ENCODE data around the gene TAF3.
A peak's percentile ranks its signal among the peaks of the same experiment; 100 is the strongest.
"Not testable (repeated sequence)": the region's sequence is repeated elsewhere in the genome, so short reads cannot be mapped to it uniquely, and the experiment has no call there.

TAF3 gene, protein sequence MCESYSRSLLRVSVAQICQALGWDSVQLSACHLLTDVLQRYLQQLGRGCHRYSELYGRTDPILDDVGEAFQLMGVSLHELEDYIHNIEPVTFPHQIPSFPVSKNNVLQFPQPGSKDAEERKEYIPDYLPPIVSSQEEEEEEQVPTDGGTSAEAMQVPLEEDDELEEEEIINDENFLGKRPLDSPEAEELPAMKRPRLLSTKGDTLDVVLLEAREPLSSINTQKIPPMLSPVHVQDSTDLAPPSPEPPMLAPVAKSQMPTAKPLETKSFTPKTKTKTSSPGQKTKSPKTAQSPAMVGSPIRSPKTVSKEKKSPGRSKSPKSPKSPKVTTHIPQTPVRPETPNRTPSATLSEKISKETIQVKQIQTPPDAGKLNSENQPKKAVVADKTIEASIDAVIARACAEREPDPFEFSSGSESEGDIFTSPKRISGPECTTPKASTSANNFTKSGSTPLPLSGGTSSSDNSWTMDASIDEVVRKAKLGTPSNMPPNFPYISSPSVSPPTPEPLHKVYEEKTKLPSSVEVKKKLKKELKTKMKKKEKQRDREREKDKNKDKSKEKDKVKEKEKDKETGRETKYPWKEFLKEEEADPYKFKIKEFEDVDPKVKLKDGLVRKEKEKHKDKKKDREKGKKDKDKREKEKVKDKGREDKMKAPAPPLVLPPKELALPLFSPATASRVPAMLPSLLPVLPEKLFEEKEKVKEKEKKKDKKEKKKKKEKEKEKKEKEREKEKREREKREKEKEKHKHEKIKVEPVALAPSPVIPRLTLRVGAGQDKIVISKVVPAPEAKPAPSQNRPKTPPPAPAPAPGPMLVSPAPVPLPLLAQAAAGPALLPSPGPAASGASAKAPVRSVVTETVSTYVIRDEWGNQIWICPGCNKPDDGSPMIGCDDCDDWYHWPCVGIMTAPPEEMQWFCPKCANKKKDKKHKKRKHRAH

DNA sequence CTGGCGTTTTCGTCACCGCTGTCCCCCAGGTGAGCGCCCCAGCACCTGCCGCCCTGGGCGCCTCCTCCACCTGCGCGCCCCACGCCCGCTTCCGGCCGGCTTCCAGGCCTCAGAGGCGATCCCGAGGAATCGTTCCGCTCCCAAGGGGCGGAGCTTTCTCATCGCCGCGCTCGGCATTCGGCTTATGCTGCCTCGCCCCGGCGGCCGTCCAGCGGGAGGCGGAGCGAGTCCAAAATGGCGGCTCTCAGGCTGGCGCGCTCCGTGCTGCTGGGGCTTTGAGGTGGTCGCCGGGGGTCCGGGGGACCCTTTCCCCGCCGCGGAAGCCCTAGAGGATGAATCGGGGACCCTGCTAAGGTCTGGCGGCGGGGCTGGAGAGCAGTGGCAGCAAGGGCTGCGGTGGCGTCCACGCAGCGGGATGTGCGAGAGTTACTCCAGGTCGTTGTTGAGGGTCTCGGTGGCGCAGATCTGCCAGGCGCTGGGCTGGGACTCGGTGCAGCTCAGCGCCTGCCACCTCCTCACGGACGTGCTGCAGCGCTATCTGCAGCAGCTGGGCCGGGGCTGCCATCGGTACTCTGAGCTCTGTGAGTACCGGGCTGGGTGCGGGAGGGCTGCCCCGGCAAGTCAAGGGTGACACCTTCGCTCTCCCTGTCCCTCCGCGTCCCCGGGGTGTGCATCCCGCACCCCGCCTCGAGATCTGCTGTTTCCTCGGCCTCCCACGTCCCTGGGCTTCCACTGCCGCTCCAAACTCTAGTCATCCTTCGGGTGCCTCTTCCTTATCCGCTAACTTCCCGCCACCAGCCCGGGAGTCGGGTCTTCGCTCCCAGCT lies at the start of gene TAF3:
Gene TAF3, plus strand, starts transcription at position 211 of the 826 bp plus-strand sequence. Its CDS starts 205 bp downstream, at position 416.
- ATAC-seq, result peak; percentile 89 to 91

- no peak for ATAC-seq
Observed at GRCh38 chr10:7773845-7774801, 44.2 kb upstream of the TAF3 start.

- ATAC-seq, result no peak
Observed at GRCh38 chr10:7776777-7777176, 41.5 kb upstream of the TAF3 start.

DNA sequence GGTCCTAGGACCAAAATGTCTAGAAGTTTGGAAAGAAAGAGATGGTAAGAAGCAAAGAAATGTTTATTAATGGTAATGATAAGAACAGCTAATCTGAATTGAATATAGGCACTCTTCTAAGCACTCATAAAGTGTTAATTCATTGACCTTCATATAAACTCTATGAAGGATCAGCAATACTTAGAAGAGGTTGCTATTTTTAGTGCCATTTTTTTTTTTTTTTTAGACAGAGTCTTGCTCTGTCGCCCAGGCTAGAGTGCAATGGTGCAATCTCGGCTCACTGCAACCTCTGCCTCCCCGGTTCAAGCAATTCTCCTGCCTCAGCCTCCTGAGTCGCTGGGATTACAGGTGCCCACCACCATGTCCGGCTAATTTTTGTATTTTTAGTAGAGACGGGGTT lies 36.1 kb upstream of the TAF3 start:
- not testable (repeated sequence) for ATAC-seq

DNA sequence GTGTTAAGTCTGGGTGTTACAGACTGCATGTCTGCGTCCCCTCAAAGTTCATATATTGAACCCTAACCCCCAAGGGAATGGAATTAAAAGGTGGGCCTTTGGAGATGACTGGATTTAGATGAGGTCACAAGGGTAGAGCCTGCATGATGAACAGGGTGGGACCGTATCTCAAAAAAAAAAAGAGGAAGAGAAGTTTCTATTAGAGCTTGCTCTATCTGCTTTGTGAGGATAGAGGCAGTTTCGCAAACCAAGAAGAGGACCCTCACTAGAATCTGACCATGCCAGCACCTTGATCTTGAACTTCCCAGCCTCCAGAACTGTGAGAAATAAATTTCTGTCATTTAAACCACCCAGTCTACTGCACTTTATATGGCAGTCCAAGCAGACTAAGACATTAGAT lies 31.9 kb upstream of the TAF3 start:
- no peak for ATAC-seq

DNA sequence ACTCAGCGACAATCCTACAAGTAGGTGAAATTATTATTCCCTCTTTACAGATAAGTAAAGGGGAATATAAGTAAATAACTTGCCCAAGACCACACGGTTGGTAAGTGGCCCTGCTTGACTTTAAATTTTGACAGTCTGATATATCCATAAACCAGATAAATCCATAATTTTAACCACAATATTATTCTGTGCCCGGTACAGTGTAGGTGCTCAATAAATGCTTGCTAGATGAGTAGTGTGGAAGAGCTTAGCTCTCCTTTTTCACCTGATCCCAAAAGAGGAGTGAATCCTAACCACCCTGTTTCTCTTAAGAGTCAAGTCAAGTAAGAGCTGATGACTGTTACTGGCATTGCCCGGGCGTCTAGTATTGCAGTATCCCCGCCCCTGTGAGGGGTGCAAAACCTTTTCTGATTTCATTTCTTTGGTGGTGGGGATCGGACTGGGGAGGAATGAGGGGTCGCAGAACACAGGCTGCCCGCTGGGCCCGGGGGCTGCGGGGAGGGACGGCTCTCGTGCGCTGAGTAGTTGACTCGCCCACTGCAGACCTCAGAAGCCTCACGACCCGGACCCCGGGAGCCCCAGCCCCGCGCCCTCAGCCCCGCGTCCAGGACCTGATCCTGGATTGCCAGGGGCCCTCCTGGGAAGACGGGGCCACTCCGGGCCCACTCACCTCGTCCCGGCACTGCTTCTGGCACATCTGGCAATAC lies 31.0 kb upstream of the TAF3 start:
- no peak for ATAC-seq

GRCh38 chr10:7787857-7788638 lies 30.3 kb upstream of the TAF3 start, which contains the start of the genes ATP5F1C and KIN:
ATP5F1C (plus strand) TSS chr10:7788177; CDS start chr10:7788208, 31 bp downstream.
KIN (minus strand) TSS chr10:7787993; CDS start chr10:7787933, 60 bp downstream.
- ATAC-seq, result peak; percentile 94 to 95

- ATAC-seq, result no peak
Observed at GRCh38 chr10:7788639-7789286, 29.5 kb upstream of the TAF3 start.

- no peak for ATAC-seq
Observed at GRCh38 chr10:7789390-7789789, 28.9 kb upstream of the TAF3 start.

DNA sequence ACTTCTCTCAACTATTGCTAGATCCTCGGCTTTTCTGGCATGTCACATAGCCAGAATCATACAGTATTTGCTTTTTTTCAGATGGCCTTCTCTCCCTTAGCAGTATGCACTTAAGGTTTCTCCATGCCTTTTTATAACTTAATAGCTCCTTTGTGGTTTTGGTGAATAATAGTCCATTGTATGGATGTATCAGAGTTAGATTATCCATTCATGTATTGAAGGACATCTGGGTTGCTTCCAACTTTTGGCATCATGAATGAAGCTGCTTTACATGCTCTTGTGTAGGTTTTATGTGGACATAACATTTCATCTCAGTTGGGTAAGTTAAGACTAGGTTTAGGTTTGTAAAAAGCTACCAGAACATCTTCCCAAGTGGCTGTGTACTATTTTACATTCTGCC lies 25.8 kb upstream of the TAF3 start:
- ATAC-seq, result no peak

GRCh38 chr10:7794251-7795026 lies 23.9 kb upstream of the TAF3 start:
- ATAC-seq, result no peak

DNA sequence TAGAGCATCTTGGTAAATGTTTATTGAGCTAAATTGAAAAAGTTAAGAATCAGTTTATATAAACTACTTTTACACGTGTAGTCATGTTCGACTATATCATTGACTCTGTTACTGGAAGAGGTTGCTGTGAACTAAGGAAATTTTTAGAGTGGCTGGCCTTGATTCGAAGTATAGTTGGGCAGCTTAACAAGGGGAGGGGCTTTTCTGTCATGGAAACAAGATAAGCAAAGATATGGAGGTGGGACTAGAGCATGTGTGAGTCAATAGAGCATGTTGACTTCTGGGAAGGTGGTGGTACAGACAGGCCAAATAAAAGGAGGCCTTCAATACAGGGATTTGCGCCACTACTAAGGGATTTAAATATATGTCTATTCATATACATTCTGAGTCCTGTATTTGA lies 22.7 kb upstream of the TAF3 start:
- ATAC-seq, result no peak

- no peak for ATAC-seq
Observed at GRCh38 chr10:7797582-7797981, 20.7 kb upstream of the TAF3 start.

DNA sequence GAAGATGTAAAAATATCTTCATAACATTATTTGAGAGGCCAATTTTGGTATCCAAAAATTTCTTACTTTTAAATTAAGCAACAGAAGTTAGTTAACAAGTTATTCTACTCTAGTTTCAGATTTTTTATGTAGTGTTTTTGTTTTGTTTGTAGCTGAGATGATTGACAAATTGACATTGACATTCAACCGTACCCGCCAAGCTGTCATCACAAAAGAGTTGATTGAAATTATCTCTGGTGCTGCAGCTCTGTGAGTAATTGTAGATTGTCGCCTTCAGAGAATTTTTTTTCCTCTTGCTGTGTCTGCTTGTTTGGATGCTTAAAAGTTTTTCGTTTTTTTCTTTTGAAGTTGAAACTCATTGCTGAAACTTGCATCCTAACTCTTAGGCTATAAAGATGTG lies 15.7 kb upstream of the TAF3 start:
- no peak for ATAC-seq

DNA sequence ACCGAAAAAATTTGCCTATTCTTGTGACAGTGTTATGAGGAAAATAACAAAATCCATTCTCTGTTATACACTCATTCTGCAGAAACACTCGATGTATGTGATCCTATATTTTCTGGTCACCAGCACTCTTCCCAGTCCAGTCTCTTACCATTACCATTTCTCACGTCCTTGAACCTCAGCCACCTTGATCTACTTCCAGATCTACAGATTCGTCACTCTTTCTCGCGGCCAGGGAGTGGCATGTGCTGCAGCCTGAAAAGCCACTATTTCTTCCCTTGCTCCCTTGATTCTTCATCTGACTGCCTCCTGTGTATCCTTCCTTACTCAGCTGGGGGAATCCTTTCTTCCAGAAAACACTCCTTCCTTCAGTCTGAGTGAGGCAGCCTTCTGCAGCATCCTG lies 14.1 kb upstream of the TAF3 start:
- ATAC-seq, result no peak

GRCh38 chr10:7804741-7805140 lies 13.6 kb upstream of the TAF3 start:
- ATAC-seq, result no peak

DNA sequence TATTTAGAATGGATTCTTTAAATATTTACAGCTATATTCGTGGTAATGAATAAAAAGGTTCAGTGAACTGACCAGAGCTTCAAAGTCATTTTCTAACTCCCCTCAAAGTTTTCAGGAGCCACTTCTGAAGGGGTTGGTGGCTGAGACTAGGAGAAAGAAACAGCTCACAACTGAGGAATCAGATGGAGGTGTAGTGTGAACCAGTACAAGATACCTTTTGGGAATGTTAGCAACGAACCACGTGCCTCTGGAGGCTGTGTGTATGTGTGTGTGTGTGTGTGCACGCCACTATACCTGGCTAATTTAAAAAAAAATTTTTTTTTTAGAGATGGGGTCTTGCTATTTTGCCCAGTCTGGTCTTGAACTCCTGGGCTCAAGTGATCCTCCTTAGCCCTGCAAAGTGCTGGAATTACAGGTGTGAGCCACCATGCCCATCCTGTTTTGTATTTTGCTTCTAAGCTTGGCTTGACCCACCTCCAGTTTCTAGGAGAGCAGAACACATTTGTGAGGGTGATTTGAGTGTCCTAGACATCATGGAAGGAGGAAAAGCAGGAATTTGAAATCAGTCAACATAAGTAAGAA lies 9.5 kb upstream of the TAF3 start:
- no peak for ATAC-seq

- ATAC-seq, result no peak
Observed at GRCh38 chr10:7810443-7810842, 7.9 kb upstream of the TAF3 start.
